NB4 (cell line): ENCODE data around the gene ESR1.

Experiments
- DNase-seq: peaks from one replicate; pipeline ENCODE4 v3.0.0; 2010; ENCODE audit warnings: low read depth
- H3K4me3 ChIP-seq: one replicate; pipeline ENCODE4 v1.5.1; 2011; ENCODE audit warnings: mild to moderate bottlenecking, low read depth, low read length, moderate library complexity
- CTCF ChIP-seq: IDR thresholded peaks from one replicate; pipeline ENCODE4 v1.5.1; 2012; ENCODE audit warnings: low read depth, low read length
- MAX ChIP-seq: IDR thresholded peaks from 2 replicates; pipeline ENCODE4 v1.6.1; 2011; ENCODE audit warnings: low read depth, low read length
- MYC ChIP-seq: IDR thresholded peaks from 2 replicates; pipeline ENCODE4 v1.6.1; 2011; ENCODE audit warnings: low read depth, low read length
- POLR2A ChIP-seq: IDR thresholded peaks from 2 replicates; pipeline ENCODE4 v1.6.1; 2011; ENCODE audit warnings: mild to moderate bottlenecking; ENCODE audit not compliant: insufficient read length; ENCODE audit errors: extremely low read depth

The ESR1 gene

GRCh38 chr6:151904631-151905030, 97.1 kb downstream of the ESR1 start:
- DNase-seq, result no peak
- H3K4me3 ChIP-seq, result no peak overlapping the region
- TF ChIP-seq MYC, result no peak
- no peak for TF ChIP-seq CTCF
- TF ChIP-seq POLR2A, result no peak
- TF ChIP-seq MAX, result no peak

GRCh38 chr6:151905072-151905471, 97.6 kb downstream of the ESR1 start:
- no peak for DNase-seq
- TF ChIP-seq CTCF (no peak), POLR2A (no peak), MYC (no peak), MAX (no peak)
- H3K4me3 ChIP-seq, result no peak overlapping the region

- TF ChIP-seq CTCF (no peak), MAX (no peak), MYC (no peak), POLR2A (no peak)
- H3K4me3 ChIP-seq, result no peak overlapping the region
- no peak for DNase-seq
Measured at GRCh38 chr6:151905854-151906253, 98.4 kb downstream of the ESR1 start.

- no peak for TF ChIP-seq MYC
- TF ChIP-seq POLR2A, result no peak
- no peak for DNase-seq
- H3K4me3 ChIP-seq, result no peak overlapping the region
Measured at GRCh38 chr6:151911401-151911800, 103.9 kb downstream of the ESR1 start.

- H3K4me3 ChIP-seq, result no peak overlapping the region
- no peak for DNase-seq
- TF ChIP-seq CTCF (no peak), MAX (no peak), MYC (no peak)
Measured at GRCh38 chr6:151914484-151914883, 107.0 kb downstream of the ESR1 start.

GRCh38 chr6:151916075-151916474, 108.6 kb downstream of the ESR1 start:
- H3K4me3 ChIP-seq, result no peak overlapping the region
- TF ChIP-seq POLR2A, result no peak
- no peak for TF ChIP-seq MYC
- TF ChIP-seq CTCF, result no peak
- TF ChIP-seq MAX, result no peak
- DNase-seq, result no peak
